Keratinocyte (primary cell): ENCODE data around the gene TYROBP. TPM values are rescaled to one million over a fixed set of nuclear protein-coding genes. Genes with fewer than 3 reads are reported as not detected.

Experiments used
- DNase-seq: peaks from one replicate; pipeline ENCODE4 v3.0.0-alpha.2; 2011; ENCODE audit warnings: low read depth, missing footprints, low spot score
- FAIRE-seq: peaks from 2 replicates; lab custom pipeline; 2011; peaks lifted over from hg19 to GRCh38; lab: Jason Lieb, UNC
- H2AFZ ChIP-seq: 2 replicates; pipeline ENCODE4 v1.6.0; 2012; ENCODE audit warnings: low read length, control low read depth, inconsistent platforms; ENCODE audit not compliant: control insufficient read depth
- H3K27ac ChIP-seq: 2 replicates; pipeline ENCODE4 v1.5.1; 2011; ENCODE audit warnings: low read length; ENCODE audit not compliant: control insufficient read depth, insufficient read depth
- H3K27me3 ChIP-seq: 3 replicates; pipeline ENCODE4 v1.6.0; 2011; ENCODE audit warnings: low read length; ENCODE audit not compliant: control insufficient read depth, insufficient read depth; ENCODE audit errors: extremely low read depth
- H3K36me3 ChIP-seq, 2 experiments: 2 replicates in 1 of 2; 3 replicates in 1 of 2; pipeline ENCODE4 v1.5.1; 2011; ENCODE audit warnings: low read length in 2 of 2, mild to moderate bottlenecking in 1 of 2; ENCODE audit not compliant: control insufficient read depth in 2 of 2, insufficient read depth in 2 of 2; ENCODE audit errors: extremely low read depth in 1 of 2
- H3K4me1 ChIP-seq: 3 replicates; pipeline ENCODE4 v1.5.1; 2011; ENCODE audit warnings: low read length; ENCODE audit not compliant: control insufficient read depth, insufficient read depth; ENCODE audit errors: extremely low read depth
- H3K4me2 ChIP-seq: 3 replicates; pipeline ENCODE4 v1.6.0; 2011; ENCODE audit warnings: low read depth, low read length; ENCODE audit not compliant: control insufficient read depth, insufficient read depth; ENCODE audit errors: extremely low read depth
- H3K4me3 ChIP-seq, 3 experiments: fragments of 200-600 bp in 1 of 3; sonication (generic) in 1 of 3; 2 replicates in 2 of 3; 3 replicates in 1 of 3; pipeline ENCODE4 v1.5.1; 2011 to 2016; ENCODE audit warnings: low read length in 3 of 3, mild to moderate bottlenecking in 3 of 3, control low read depth in 2 of 3, inconsistent platforms in 1 of 3, low read depth in 1 of 3, mixed read lengths in 1 of 3, mixed run types in 1 of 3, moderate library complexity in 1 of 3; ENCODE audit not compliant: control insufficient read depth in 2 of 3, insufficient read depth in 2 of 3; ENCODE audit errors: extremely low read depth in 1 of 3
- H3K79me2 ChIP-seq: 2 replicates; pipeline ENCODE4 v1.6.0; 2012; ENCODE audit warnings: low read length; ENCODE audit not compliant: control insufficient read depth, insufficient read depth
- H3K9ac ChIP-seq: 3 replicates; pipeline ENCODE4 v1.6.0; 2011; ENCODE audit warnings: low read length; ENCODE audit not compliant: control insufficient read depth, insufficient read depth; ENCODE audit errors: extremely low read depth
- H3K9me1 ChIP-seq: 3 replicates; pipeline ENCODE4 v1.6.0; 2011; ENCODE audit warnings: low read length; ENCODE audit not compliant: control insufficient read depth, insufficient read depth; ENCODE audit errors: extremely low read depth
- H3K9me3 ChIP-seq: 2 replicates; pipeline ENCODE4 v1.5.1; 2012; ENCODE audit warnings: low read depth, low read length; ENCODE audit not compliant: control insufficient read depth
- H4K20me1 ChIP-seq: 3 replicates; pipeline ENCODE4 v1.6.0; 2011; ENCODE audit warnings: low read length; ENCODE audit not compliant: control insufficient read depth, insufficient read depth; ENCODE audit errors: extremely low read depth
- EZH2 ChIP-seq: IDR thresholded peaks from one replicate; pipeline ENCODE4 v1.6.1; 2012; ENCODE audit warnings: inconsistent platforms, mild to moderate bottlenecking, low read length, moderate library complexity
- dilution Hi-C: fragments of 300-500 bp; cut with MboI; formaldehyde crosslinking; loops from one replicate; pipeline ENCODE4 v1.7.0; 2020; ENCODE audit warnings: low sequenced_read_pairs; ENCODE audit not compliant: extremely low pct_ligation_motif_present
- polyA plus RNA-seq, 5 experiments: library from polyadenylated mRNA; depleted of rRNA in 3 of 5; stranded (reverse) in 3 of 5; stranded (forward) in 1 of 5; unstranded in 1 of 5; fragments of >200 nt; gene quantifications; 1 replicate in 1 of 5; 2 replicates in 3 of 5; 3 replicates in 1 of 5; pipeline versions ENCODE4 v1.2.1 to v1.2.3, GENCODE V29; 2011 to 2012; ENCODE audit warnings: missing spikeins in 2 of 5, low read depth in 1 of 5, low replicate concordance in 1 of 5
- TF ChIP-seq, protein P1 (sequence below), 3 experiments: IDR thresholded peaks in 1 of 3; conservative IDR thresholded peaks in 1 of 3; optimal IDR thresholded peaks in 1 of 3; 2 replicates in 2 of 3; 3 replicates in 1 of 3; pipeline versions ENCODE3 to v1.5.1; 2011; ENCODE audit warnings: low read length in 3 of 3, mild to moderate bottlenecking in 3 of 3, moderate library complexity in 2 of 3, control low read depth in 1 of 3, inconsistent platforms in 1 of 3; ENCODE audit not compliant: insufficient read depth in 2 of 3; ENCODE audit errors: extremely low read depth in 1 of 3

Gene TYROBP
- polyA plus RNA-seq, 1 donor (not counting 4 experiments of a cell fraction or from before 2014, with no cell fraction given) = not detected

- Histone ChIP-seq H3K4me2 (no peak overlapping the region), H3K27ac (no peak overlapping the region), H3K9me3 (no peaks in the 10 kb centered on the region), H3K9ac (no peak overlapping the region), H3K9me1 (no peaks in the 10 kb centered on the region), H3K4me3 (no peak overlapping the region), H3K27me3 (no peaks in the 10 kb centered on the region), H3K79me2 (no peaks in the 10 kb centered on the region), H3K36me3 (no peaks in the 10 kb centered on the region), H2AFZ (no peak overlapping the region), H4K20me1 (no peaks in the 10 kb centered on the region), H3K4me1 (no peaks in the 10 kb centered on the region)
- dilution Hi-C loops = no loop called here
- DNase-seq (no peak), FAIRE-seq (no peak)
- no peak for TF ChIP-seq EZH2
- TF ChIP-seq, protein P1, sequence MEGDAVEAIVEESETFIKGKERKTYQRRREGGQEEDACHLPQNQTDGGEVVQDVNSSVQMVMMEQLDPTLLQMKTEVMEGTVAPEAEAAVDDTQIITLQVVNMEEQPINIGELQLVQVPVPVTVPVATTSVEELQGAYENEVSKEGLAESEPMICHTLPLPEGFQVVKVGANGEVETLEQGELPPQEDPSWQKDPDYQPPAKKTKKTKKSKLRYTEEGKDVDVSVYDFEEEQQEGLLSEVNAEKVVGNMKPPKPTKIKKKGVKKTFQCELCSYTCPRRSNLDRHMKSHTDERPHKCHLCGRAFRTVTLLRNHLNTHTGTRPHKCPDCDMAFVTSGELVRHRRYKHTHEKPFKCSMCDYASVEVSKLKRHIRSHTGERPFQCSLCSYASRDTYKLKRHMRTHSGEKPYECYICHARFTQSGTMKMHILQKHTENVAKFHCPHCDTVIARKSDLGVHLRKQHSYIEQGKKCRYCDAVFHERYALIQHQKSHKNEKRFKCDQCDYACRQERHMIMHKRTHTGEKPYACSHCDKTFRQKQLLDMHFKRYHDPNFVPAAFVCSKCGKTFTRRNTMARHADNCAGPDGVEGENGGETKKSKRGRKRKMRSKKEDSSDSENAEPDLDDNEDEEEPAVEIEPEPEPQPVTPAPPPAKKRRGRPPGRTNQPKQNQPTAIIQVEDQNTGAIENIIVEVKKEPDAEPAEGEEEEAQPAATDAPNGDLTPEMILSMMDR (optimal IDR thresholded peaks at IDR 0.05 in 1 of 3, IDR thresholded peaks at IDR 0.05 in 1 of 3, conservative IDR thresholded peaks at IDR 0.05 in 1 of 3; ENCODE audit: extremely low read depth in 1 of 3, insufficient read depth in 2 of 3, low read length in 3 of 3) = no peak
These were observed 1.0 kb upstream of the TYROBP start for GRCh38 chr19:35908973-35909683.

GRCh38 chr19:35907377-35907745 lies 734 bp downstream of the TYROBP start:
- H3K36me3 ChIP-seq = no peaks in the 10 kb centered on the region
- no peak overlapping the region for H2AFZ ChIP-seq
- no peak overlapping the region for H3K4me2 ChIP-seq
- dilution Hi-C loops = no loop called here
- no peak overlapping the region for H3K4me3 ChIP-seq
- H3K9me1 ChIP-seq = no peaks in the 10 kb centered on the region
- H3K9ac ChIP-seq = no peak overlapping the region
- no peaks in the 10 kb centered on the region for H4K20me1 ChIP-seq
- peaks cover 11% of the 10 kb centered on the region for H3K4me1 ChIP-seq
- H3K79me2 ChIP-seq = no peaks in the 10 kb centered on the region
- H3K27ac ChIP-seq = no peak overlapping the region
- no peak for FAIRE-seq
- H3K27me3 ChIP-seq = no peaks in the 10 kb centered on the region
- no peak for DNase-seq
- TF ChIP-seq, protein P1 (optimal IDR thresholded peaks at IDR 0.05 in 1 of 3, IDR thresholded peaks at IDR 0.05 in 1 of 3, conservative IDR thresholded peaks at IDR 0.05 in 1 of 3; ENCODE audit: extremely low read depth in 1 of 3, insufficient read depth in 2 of 3, low read length in 3 of 3) = no peak
- TF ChIP-seq EZH2 = no peak
- H3K9me3 ChIP-seq = no peaks in the 10 kb centered on the region
